Effector memory CD4-positive, alpha-beta T cell (primary cell): ENCODE measurements around the gene DCDC2C.

ENCODE experiments used
- DNase-seq, 3 donors: peaks; one replicate each; pipeline ENCODE4 v3.0.0-alpha.2; 2020
- H3K27ac ChIP-seq: 2 replicates; pipeline ENCODE4 v1.7.0; 2013; ENCODE audit warnings: mild to moderate bottlenecking, low read length, moderate library complexity; ENCODE audit not compliant: insufficient read depth, poor library complexity, severe bottlenecking
- H3K27me3 ChIP-seq: replicated peaks from 2 replicates; pipeline ENCODE4 v1.7.0; 2013; ENCODE audit warnings: mild to moderate bottlenecking, low read length; ENCODE audit not compliant: insufficient read depth, control insufficient read depth, poor library complexity, severe bottlenecking
- H3K36me3 ChIP-seq: 2 replicates; pipeline ENCODE4 v1.7.0; 2013; ENCODE audit warnings: mild to moderate bottlenecking, low read length, moderate library complexity; ENCODE audit not compliant: control insufficient read depth, insufficient read depth
- H3K4me1 ChIP-seq: 2 replicates; pipeline ENCODE4 v1.7.0; 2013; ENCODE audit warnings: low read length, mild to moderate bottlenecking; ENCODE audit not compliant: control insufficient read depth, insufficient read depth, poor library complexity, severe bottlenecking
- H3K4me3 ChIP-seq: 2 replicates; pipeline ENCODE4 v1.7.0; 2013; ENCODE audit warnings: low read length, low read depth, mild to moderate bottlenecking; ENCODE audit not compliant: insufficient read depth, poor library complexity, severe bottlenecking
- H3K9me3 ChIP-seq: 2 replicates; pipeline ENCODE4 v1.7.0; 2013; ENCODE audit warnings: mild to moderate bottlenecking, low read length, moderate library complexity; ENCODE audit not compliant: control insufficient read depth

DCDC2C gene

GRCh38 chr2:3762771-3763447, 59.5 kb downstream of the DCDC2C start:
- no peaks in the 10 kb centered on the region for H3K36me3 ChIP-seq
- no peaks in the 10 kb centered on the region for H3K9me3 ChIP-seq
- no peak overlapping the region for H3K27ac ChIP-seq
- no peaks in the 10 kb centered on the region for H3K27me3 ChIP-seq
- H3K4me3 ChIP-seq: no peak overlapping the region
- no peaks in the 10 kb centered on the region for H3K4me1 ChIP-seq
- DNase-seq: no peak

DNA sequence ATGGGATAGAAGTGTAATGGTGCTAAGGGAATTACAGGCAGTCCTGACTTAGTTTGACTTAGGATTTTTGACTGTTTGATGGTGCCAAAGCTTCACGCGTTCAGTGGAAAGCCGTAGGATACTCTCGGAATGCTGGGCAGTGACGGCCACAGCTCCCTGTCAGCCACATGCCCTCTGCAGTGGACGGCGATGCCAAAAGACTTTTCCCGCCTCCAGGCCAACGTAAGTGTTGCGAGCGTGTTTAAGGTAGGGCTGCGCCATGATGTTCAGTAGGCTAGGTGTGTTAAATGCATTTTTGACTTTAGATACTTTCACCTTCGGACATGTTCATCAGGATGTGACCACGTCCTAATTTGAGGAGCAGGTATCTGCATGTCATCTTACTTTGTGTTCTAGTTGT, 63.4 kb downstream of the DCDC2C start:
- H3K27me3 ChIP-seq: no peaks in the 10 kb centered on the region
- H3K4me1 ChIP-seq: no peaks in the 10 kb centered on the region
- no peak overlapping the region for H3K4me3 ChIP-seq
- no peaks in the 10 kb centered on the region for H3K36me3 ChIP-seq
- DNase-seq: no peak
- H3K9me3 ChIP-seq: no peaks in the 10 kb centered on the region
- no peak overlapping the region for H3K27ac ChIP-seq

DNA sequence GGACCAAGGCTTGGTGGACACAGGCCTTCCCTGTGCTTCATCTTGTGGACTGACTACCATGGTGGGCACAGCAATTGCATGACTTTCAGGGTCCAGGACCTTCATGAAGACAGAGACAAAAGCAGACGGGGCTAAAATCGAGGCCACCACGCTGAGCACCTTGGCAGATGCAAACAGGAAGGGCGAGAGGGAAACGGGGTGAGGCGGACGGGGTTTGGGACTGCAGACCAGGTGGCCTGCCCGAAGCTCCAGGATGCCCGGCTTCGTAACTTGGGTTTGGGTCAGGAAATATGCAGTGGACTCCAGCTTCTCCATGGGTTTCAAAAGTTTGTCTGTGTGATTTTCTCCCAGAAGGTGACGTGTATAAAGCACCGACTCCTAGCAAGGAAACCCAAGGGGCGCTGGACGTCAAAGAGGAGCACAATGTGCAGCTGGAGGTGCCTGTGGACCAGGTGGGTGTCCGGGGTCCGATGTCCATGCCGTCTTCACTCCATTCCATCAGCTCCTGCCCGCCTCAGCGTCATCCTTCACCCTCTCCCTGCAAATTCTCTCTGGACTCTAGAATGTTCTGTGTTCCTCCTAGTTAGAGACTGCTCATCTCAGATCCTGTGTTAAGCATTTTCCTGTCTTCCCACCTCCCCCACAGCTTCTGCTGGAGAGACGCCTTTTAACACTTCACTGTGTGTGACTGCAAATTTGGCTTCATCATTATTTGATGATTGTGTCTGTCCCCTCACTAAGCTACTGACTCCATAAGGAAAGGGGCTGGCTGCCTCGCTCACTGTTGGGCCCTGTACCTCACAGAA, 65.8 kb downstream of the DCDC2C start:
- no peak for DNase-seq
- no peaks in the 10 kb centered on the region for H3K4me1 ChIP-seq
- H3K4me3 ChIP-seq: no peak overlapping the region
- no peaks in the 10 kb centered on the region for H3K36me3 ChIP-seq
- no peaks in the 10 kb centered on the region for H3K27me3 ChIP-seq
- H3K9me3 ChIP-seq: no peaks in the 10 kb centered on the region
- H3K27ac ChIP-seq: no peak overlapping the region

DNA sequence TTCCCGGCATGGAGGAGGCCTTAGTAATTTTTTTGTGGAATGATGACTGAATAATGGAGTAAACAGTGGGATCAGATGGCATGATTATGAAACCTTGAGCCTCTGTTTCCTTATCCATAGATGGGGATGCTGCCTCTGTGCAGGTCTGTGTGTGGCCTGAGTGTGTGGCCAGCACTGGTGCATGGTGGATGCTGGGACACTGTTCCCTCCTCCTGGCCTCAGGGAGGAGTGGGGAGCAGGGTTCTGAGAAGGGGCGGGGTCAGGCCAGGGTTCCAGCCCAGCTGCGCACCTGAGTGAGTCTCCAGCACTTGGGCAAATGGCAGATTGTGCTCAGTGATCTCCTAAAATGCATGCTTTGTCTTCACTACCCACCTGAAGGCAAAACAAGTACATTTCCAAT, 66.4 kb downstream of the DCDC2C start:
- Histone ChIP-seq H3K4me1 (no peaks in the 10 kb centered on the region), H3K9me3 (no peaks in the 10 kb centered on the region), H3K36me3 (no peaks in the 10 kb centered on the region), H3K4me3 (no peak overlapping the region), H3K27me3 (no peaks in the 10 kb centered on the region), H3K27ac (no peak overlapping the region)
- no peak for DNase-seq

- no peaks in the 10 kb centered on the region for H3K4me1 ChIP-seq
- H3K27me3 ChIP-seq: no peaks in the 10 kb centered on the region
- no peaks in the 10 kb centered on the region for H3K36me3 ChIP-seq
- no peak for DNase-seq
- H3K27ac ChIP-seq: no peak overlapping the region
- no peaks in the 10 kb centered on the region for H3K9me3 ChIP-seq
- no peak overlapping the region for H3K4me3 ChIP-seq
Observed at GRCh38 chr2:3770724-3771415, 67.5 kb downstream of the DCDC2C start.

GRCh38 chr2:3771576-3771975, 68.2 kb downstream of the DCDC2C start:
- no peak for DNase-seq
- H3K36me3 ChIP-seq: no peaks in the 10 kb centered on the region

DNA sequence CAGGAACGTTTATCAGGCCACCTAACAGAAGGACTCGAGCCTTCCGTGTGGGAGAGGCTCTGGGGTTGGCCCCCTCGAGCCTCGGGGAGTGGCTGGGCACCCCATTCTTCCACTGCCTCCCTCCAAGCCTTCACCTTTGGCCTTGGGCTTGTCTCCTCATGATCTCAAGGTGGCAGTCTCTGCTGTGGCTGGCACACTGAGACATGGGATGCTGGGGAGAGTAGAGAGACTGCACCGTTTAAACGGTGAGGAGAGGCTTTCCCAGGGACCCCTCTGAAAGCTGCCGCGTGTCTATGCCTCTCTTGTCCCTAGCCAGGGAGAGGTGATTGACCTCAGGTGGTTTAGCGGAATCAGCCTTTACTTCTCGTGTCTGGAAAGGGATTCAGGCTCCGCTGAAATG, 71.0 kb downstream of the DCDC2C start:
- Histone ChIP-seq H3K9me3 (no peaks in the 10 kb centered on the region), H3K4me1 (no peaks in the 10 kb centered on the region), H3K27me3 (no peaks in the 10 kb centered on the region), H3K36me3 (no peaks in the 10 kb centered on the region), H3K27ac (no peak overlapping the region), H3K4me3 (no peak overlapping the region)
- no peak for DNase-seq

More at GRCh38 chr2:3771576-3771975, 68.2 kb downstream of the DCDC2C start:
- H3K27me3 ChIP-seq: no peaks in the 10 kb centered on the region
- H3K9me3 ChIP-seq: no peaks in the 10 kb centered on the region
- no peak overlapping the region for H3K27ac ChIP-seq
- H3K4me3 ChIP-seq: no peak overlapping the region
- no peaks in the 10 kb centered on the region for H3K4me1 ChIP-seq

DNA sequence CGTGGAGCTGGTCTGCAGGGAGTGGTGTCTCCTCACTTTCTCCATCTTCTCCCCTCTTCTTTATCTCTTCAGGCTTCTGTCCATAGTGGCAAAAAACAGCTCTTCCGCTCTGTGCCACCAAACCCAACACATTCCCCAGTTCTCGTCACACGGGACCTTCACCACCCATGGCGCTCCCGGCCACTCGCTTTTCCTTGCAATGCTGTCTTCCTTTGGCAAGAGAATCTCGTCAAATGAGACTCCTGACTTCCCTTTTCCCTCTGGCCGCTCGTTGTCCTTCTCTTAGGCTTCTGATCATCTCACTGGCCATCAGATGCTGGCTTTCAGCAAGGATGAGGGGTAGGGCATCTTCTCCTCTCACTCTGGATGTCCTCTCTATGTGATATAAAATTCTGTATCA, 72.9 kb downstream of the DCDC2C start:
- DNase-seq: no peak
- H3K4me3 ChIP-seq: no peak overlapping the region
- no peaks in the 10 kb centered on the region for H3K27me3 ChIP-seq
- no peak overlapping the region for H3K27ac ChIP-seq
- H3K9me3 ChIP-seq: no peaks in the 10 kb centered on the region
- no peaks in the 10 kb centered on the region for H3K4me1 ChIP-seq
- H3K36me3 ChIP-seq: no peaks in the 10 kb centered on the region

GRCh38 chr2:3777966-3778365, 74.6 kb downstream of the DCDC2C start:
- no peak for DNase-seq
- Histone ChIP-seq H3K27me3 (no peaks in the 10 kb centered on the region), H3K9me3 (no peaks in the 10 kb centered on the region), H3K4me3 (no peak overlapping the region), H3K36me3 (no peaks in the 10 kb centered on the region), H3K27ac (no peak overlapping the region), H3K4me1 (no peaks in the 10 kb centered on the region)
